MM.1S (cell line): ENCODE results near the gene PRKD1.

Experiments
- DNase-seq: peaks from one replicate; pipeline ENCODE4 v3.0.0-alpha.2; 2015
- H2AFZ ChIP-seq: fragments of 300-600 bp; sonication (generic); 2 replicates; pipeline ENCODE4 v1.6.0; 2016; ENCODE audit warnings: antibody characterized with exemption, low read length
- H3F3A ChIP-seq: fragments of 300-600 bp; sonication (generic); 2 replicates; pipeline ENCODE4 v1.6.1; 2016; ENCODE audit warnings: mild to moderate bottlenecking, antibody characterized with exemption, low read length, moderate library complexity, mixed read lengths; ENCODE audit not compliant: insufficient read depth
- H3K27ac ChIP-seq: fragments of 300-600 bp; sonication (generic); 2 replicates; pipeline ENCODE4 v1.5.1; 2016; ENCODE audit warnings: mild to moderate bottlenecking, low read length
- H3K27me3 ChIP-seq: fragments of 300-600 bp; sonication (generic); replicated peaks from 2 replicates; pipeline ENCODE4 v1.6.0; 2016; ENCODE audit warnings: low read length; ENCODE audit not compliant: insufficient read depth
- H3K36me3 ChIP-seq: fragments of 300-600 bp; sonication (generic); replicated peaks from 2 replicates; pipeline ENCODE4 v1.6.1; 2016; ENCODE audit warnings: mild to moderate bottlenecking, low read length, mixed read lengths; ENCODE audit not compliant: insufficient read depth
- H3K4me1 ChIP-seq: fragments of 300-600 bp; sonication (generic); 2 replicates; pipeline ENCODE4 v1.6.1; 2016; ENCODE audit warnings: low read length, mixed read lengths
- H3K4me2 ChIP-seq: fragments of 300-600 bp; sonication (generic); 2 replicates; pipeline ENCODE4 v1.6.0; 2016; ENCODE audit warnings: low read depth, low read length
- H3K4me3 ChIP-seq: fragments of 300-600 bp; sonication (generic); 2 replicates; pipeline ENCODE4 v1.5.1; 2016; ENCODE audit warnings: low read length, mixed read lengths
- H3K79me2 ChIP-seq: fragments of 300-600 bp; sonication (generic); 2 replicates; pipeline ENCODE4 v1.6.1; 2016; ENCODE audit warnings: mixed run types, low read length, mixed read lengths
- H3K9ac ChIP-seq: fragments of 300-600 bp; sonication (generic); 2 replicates; pipeline ENCODE4 v1.6.1; 2016; ENCODE audit warnings: low read length, mixed read lengths
- H3K9me2 ChIP-seq: fragments of 300-600 bp; sonication (generic); replicated peaks from 2 replicates; pipeline ENCODE4 v1.6.1; 2016; ENCODE audit warnings: mild to moderate bottlenecking, low read length, mixed read lengths; ENCODE audit not compliant: insufficient read depth
- H3K9me3 ChIP-seq: fragments of 300-600 bp; sonication (generic); replicated peaks from 2 replicates; pipeline ENCODE4 v1.6.1; 2016; ENCODE audit warnings: mild to moderate bottlenecking, low read length, mixed read lengths; ENCODE audit not compliant: insufficient read depth
- H4K20me1 ChIP-seq: fragments of 300-600 bp; sonication (generic); 2 replicates; pipeline ENCODE4 v1.6.1; 2016; ENCODE audit warnings: mild to moderate bottlenecking, low read length, moderate library complexity, mixed read lengths; ENCODE audit not compliant: insufficient read depth
- EZH2 ChIP-seq: fragments of 300-600 bp; sonication (generic); optimal IDR thresholded peaks from 2 replicates; pipeline ENCODE3; 2017; ENCODE audit warnings: low read depth, mild to moderate bottlenecking, antibody characterized with exemption, low read length, mixed read lengths
- EZH2phosphoT487 ChIP-seq: fragments of 300-600 bp; sonication (generic); IDR thresholded peaks from 2 replicates; pipeline ENCODE4 v1.6.1; 2018; ENCODE audit warnings: antibody characterized with exemption, low read length
- TF ChIP-seq, protein P1 (sequence below): fragments of 300-600 bp; sonication (generic); IDR thresholded peaks from 2 replicates; pipeline ENCODE4 v1.5.1; 2016; ENCODE audit warnings: antibody characterized with exemption, low read length, mixed read lengths

PRKD1 gene

DNA sequence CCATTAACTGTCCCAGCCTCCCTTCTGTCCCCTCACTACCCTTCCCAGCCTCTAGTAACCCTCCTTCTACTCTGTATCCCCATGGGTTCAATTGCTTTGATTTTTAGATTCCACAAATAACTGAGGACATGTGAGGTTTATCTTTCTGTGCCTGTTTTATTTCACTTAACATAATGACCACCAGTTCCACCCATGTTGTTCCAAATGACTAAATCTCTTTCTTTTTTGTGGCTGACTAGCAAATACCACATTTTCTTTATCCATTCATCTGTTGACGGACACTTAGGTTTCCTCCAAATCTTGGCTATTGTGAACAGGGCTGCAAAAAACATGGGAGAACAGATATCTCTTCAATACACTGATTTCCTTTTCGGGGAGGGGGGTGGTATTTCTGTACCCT is 65.7 kb downstream of the PRKD1 start:
- Histone ChIP-seq H3K9me3 (no peaks in the 10 kb centered on the region), H3K9ac (no peak overlapping the region), H3K4me1 (peaks cover 5% of the 10 kb centered on the region; the same call in 1 of the 2 replicates), H2AFZ (no peak overlapping the region), H3K36me3 (no peaks in the 10 kb centered on the region), H3K9me2 (no peaks in the 10 kb centered on the region), H3K27me3 (no peaks in the 10 kb centered on the region), H3K79me2 (no peaks in the 10 kb centered on the region), H3K4me2 (no peak overlapping the region), H4K20me1 (no peaks in the 10 kb centered on the region), H3K4me3 (no peak overlapping the region), H3K27ac (no peak overlapping the region), H3F3A (peaks cover 5% of the 10 kb centered on the region; the same call in 1 of the 2 replicates)
- no peak for DNase-seq
- TF ChIP-seq EZH2 (no peak), EZH2phosphoT487 (no peak)
- TF ChIP-seq, protein P1, sequence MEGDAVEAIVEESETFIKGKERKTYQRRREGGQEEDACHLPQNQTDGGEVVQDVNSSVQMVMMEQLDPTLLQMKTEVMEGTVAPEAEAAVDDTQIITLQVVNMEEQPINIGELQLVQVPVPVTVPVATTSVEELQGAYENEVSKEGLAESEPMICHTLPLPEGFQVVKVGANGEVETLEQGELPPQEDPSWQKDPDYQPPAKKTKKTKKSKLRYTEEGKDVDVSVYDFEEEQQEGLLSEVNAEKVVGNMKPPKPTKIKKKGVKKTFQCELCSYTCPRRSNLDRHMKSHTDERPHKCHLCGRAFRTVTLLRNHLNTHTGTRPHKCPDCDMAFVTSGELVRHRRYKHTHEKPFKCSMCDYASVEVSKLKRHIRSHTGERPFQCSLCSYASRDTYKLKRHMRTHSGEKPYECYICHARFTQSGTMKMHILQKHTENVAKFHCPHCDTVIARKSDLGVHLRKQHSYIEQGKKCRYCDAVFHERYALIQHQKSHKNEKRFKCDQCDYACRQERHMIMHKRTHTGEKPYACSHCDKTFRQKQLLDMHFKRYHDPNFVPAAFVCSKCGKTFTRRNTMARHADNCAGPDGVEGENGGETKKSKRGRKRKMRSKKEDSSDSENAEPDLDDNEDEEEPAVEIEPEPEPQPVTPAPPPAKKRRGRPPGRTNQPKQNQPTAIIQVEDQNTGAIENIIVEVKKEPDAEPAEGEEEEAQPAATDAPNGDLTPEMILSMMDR: no peak

DNA sequence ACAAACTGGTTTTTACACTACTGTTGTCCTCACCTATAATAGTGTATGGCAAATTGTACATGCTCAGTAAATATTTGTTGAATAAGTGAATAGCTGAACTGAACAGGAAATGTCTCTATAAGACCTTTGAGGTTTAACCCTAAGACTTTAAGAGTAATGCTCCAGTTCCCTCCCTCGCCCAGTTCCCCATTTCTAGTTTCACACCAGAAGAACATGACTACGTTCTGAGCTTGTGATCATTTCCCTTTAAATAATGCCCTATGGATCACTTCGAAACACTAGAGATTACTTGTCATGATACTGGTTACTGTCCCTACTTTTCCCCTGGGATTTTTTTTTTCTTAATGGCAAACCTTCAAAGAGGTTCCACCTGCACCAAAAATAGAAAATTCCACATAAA is 69.3 kb downstream of the PRKD1 start:
- peak overlapping the region; percentile 80 for H3K27ac ChIP-seq
- peaks cover 5% of the 10 kb centered on the region; the same call in 1 of the 2 replicates for H3F3A ChIP-seq
- H3K9me2 ChIP-seq: no peaks in the 10 kb centered on the region
- TF ChIP-seq EZH2phosphoT487 (no peak), EZH2 (no peak)
- TF ChIP-seq, protein P1: no peak
- H3K36me3 ChIP-seq: no peaks in the 10 kb centered on the region
- H3K79me2 ChIP-seq: 0 out of 2 replicates have a peak, but pooled peaks cover 2% of the 10 kb centered on the region
- H2AFZ ChIP-seq: no peak overlapping the region
- H3K4me2 ChIP-seq: peak overlapping the region; percentile 65
- H3K9ac ChIP-seq: no peak overlapping the region
- no peaks in the 10 kb centered on the region for H3K9me3 ChIP-seq
- peaks cover 9% of the 10 kb centered on the region; the same call in 1 of the 2 replicates for H3K4me1 ChIP-seq
- H3K4me3 ChIP-seq: no peak overlapping the region; the same call in 1 of the 2 replicates
- no peaks in the 10 kb centered on the region for H4K20me1 ChIP-seq
- no peaks in the 10 kb centered on the region for H3K27me3 ChIP-seq
- peak; percentile 46 for DNase-seq

DNA sequence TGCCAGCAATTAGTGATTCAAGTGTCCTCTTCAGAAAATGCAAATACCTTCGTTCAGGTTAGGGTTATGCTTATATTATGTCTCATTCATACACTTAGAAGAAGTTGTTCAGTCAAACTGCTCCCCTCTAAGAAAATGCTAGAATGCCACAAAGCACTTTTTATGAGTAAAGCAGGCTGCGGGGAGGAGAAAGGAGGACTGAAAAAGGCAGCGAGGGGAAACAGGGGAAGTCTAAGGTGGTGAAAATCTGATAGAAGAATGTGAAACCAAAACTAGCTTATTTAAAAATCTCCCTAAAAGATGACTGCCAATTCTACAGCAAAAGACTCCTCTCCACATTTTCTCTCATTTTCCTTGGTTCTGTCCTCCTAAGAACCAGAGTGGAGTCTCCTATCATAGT is 70.1 kb downstream of the PRKD1 start:
- Histone ChIP-seq H3K9me2 (no peaks in the 10 kb centered on the region), H2AFZ (no peak overlapping the region), H3K9ac (peak overlapping the region; percentile 21; the same call in 1 of the 2 replicates), H3K36me3 (no peaks in the 10 kb centered on the region), H3F3A (peaks cover 5% of the 10 kb centered on the region; the same call in 1 of the 2 replicates), H3K9me3 (no peaks in the 10 kb centered on the region), H3K4me3 (peak overlapping the region; percentile 36; the same call in 1 of the 2 replicates), H3K27ac (peak overlapping the region; percentile 80), H3K27me3 (no peaks in the 10 kb centered on the region), H3K79me2 (0 out of 2 replicates have a peak, but pooled peaks cover 2% of the 10 kb centered on the region), H3K4me1 (peaks cover 9% of the 10 kb centered on the region; the same call in 1 of the 2 replicates), H3K4me2 (peak overlapping the region; percentile 65; the same call in 1 of the 2 replicates), H4K20me1 (no peaks in the 10 kb centered on the region)
- TF ChIP-seq, protein P1: no peak
- TF ChIP-seq EZH2 (no peak), EZH2phosphoT487 (no peak)
- peak; percentile 70 for DNase-seq
